NCI-H345 treated with DMSO at 0.1 percent for 48 hours (cell line): Measurements from ENCODE around the gene ZNF385D.
"Not testable (repeated sequence)": the region's sequence is repeated elsewhere in the genome, so short reads cannot be mapped to it uniquely, and the experiment has no call there.

ENCODE experiments used
- DNase-seq: peaks from one replicate; lab custom pipeline; 2025; ENCODE audit not compliant: unreplicated experiment; lab: John Stamatoyannopoulos, UW

ZNF385D gene

GRCh38 chr3:21524133-21524532, 226.9 kb downstream of the ZNF385D start:
- no peak for DNase-seq

DNA sequence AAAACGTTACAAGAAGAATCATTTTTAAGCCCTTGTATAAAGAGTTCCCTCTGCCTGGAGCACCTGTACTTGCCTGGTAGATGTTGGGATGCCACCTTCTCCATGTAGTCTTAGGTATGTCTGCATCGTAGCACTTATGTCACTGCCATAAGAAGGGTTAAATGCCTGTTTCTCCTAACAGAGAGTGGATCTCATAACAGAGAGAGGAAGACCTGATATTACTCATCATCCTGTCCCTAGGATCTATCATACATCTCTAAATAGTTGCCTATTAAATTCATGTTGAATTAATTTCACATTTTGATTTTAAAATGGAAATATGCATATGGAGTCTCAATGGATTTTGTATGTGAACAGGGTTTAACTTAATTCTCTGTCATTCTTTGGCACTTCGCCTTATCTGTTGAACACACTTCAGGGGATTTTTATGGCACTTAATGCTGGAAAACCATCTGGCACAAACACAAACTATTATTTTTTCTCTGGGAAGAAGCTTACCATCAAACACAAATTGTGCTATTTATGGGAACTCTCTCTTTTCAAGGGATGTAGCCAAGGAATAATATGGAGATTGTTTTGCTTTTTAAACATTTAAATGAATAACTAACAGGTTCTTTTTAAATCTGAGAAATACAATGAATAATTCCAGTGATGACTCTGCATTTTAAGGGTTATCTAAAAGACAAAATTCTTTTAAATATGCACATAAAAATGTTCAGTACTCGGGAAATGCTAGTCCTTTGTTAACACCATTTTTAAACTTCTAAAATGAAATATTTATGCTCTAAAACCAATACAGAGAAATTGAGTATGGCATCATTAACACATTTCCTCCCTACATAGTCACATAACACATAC, 230.7 kb downstream of the ZNF385D start:
- no peak for DNase-seq

DNA sequence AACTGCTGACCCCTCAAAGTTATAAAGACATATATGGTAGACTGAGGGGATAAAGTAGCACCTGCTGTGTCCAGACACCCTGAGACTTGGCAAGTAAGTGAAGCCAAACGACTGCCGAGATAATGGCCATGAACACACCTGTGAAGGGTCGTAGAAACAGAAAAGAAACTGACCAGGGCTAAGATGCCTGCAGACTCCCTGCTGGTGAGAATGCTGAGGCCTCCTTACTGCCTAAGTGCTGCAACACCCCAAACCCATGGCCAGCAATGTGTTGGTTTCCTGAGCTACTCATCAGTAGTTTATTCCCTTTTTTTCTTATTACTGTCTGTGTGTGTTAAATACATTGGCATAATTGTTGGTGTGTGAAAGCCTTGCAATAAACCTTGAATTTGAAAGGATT, 233.8 kb downstream of the ZNF385D start:
- DNase-seq = no peak

DNA sequence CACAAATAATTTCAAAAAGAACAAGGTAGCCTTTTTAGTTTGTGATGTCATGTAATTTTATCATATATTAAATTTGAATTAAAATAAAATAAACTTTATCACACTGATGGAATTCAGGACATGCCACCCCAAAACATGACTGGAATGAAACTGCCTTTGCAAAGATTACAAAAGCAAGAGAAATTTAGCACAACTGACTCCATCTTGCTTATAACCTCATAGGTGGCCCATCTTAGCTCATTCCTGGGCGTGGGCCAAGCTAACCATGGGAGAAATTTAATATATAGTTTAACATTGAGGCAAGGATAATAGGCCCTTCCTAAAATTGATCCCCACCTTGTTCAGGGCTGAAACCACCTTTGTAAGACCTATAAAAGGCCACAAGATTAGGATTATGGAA, 235.6 kb downstream of the ZNF385D start:
- DNase-seq = no peak

GRCh38 chr3:21509731-21510470, 241.1 kb downstream of the ZNF385D start:
- no peak for DNase-seq

DNA sequence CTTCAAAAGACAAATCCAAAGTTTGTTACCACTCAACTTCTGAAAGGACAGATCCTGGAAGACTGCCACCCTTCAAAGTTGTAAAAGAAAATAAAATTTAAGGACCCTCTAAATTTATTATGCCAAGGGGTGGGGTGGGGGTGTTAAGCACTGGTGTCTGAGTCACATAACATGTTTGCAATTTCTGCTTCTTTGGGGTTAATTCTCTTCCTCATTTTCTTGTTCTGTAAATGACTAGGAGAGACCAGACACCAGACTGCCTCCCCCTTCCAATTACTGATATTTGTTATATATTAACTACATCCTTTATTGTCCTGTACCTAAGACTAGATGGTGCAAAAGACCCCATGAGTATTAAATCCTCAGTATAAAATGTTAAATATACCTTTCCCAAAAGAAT, 242.8 kb downstream of the ZNF385D start:
- no peak for DNase-seq

GRCh38 chr3:21505711-21506460, 245.1 kb downstream of the ZNF385D start:
- no peak for DNase-seq

GRCh38 chr3:21502656-21503055, 248.4 kb downstream of the ZNF385D start:
- DNase-seq = no peak

- no peak for DNase-seq
Measured at GRCh38 chr3:21500834-21501233, 250.2 kb downstream of the ZNF385D start.

- DNase-seq = not testable (repeated sequence)
Measured at GRCh38 chr3:21490671-21491070, 260.3 kb downstream of the ZNF385D start.

DNA sequence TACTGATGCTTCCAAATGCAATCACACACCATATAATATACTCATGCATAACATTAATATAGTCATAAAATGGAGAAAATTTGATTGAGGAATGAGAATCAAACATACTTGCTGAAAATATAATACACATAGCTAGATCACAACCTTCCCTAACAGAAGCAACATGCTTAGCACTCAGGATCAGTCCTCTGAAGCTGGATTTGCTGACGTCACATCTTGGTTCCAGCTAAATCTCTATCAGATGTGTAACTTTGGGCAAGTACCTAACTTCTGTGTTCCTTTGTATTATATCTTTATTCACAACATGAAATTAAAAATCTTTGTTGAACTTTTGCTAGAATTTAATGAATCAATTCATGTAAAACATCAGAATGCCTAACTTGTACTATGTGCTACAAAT, 263.5 kb downstream of the ZNF385D start:
- DNase-seq = no peak

DNA sequence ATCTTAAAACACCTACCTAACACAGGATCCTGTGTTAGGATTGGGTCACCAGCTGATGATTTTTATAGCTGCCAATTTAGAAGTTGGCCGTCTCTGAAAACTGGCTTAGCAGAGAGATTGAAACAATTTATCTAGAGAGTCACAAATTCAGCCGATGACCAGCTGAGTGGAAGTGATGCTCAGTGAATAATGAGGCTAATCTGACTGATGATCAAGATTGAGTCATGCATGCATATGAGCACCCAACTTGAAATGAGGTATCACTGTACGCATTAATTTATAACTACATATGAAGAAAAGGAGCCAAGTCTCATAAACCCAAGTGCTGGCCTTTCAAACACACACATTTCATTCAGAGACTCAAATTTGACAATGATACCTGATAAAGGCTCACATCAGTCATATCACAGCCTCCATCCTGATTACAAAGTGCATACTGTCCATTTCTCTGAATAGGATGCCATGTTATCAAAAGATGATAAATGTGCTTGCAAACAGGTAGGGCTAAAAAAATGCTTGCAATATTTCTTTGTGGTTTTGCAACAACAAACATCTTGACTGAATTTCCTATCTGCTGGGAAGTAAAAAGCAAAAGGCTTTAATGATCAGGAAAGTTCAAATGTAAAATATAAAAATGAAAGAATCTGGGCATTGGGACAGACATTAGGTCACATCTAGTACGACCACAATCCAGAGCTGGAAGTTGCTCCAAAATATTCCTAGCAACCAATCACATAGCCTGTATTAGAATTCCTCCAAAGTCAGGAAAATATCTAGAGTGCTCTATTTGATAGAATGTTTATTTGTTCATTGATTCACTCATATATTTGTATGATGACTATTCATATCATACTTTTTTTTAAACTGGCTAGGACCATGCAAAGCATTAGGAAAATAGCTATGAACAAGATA, 264.7 kb downstream of the ZNF385D start:
- DNase-seq = not testable (repeated sequence)

DNA sequence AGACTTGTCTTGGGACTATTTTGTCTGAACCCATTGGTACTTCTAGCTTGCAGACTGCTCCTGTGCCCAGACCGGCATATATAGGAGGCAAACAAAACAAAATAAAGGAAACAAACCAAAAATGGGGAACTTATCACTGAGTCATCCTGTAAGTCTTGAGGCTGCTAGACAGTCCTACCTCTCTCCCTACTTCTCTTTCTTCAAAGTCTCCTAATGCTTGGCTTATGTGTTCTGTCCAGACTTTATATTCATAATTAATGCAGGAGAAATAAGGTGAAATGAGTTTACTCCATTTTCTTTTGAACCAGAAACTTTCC, 266.2 kb downstream of the ZNF385D start:
- no peak for DNase-seq

GRCh38 chr3:21484057-21484827, 266.8 kb downstream of the ZNF385D start:
- no peak for DNase-seq

DNA sequence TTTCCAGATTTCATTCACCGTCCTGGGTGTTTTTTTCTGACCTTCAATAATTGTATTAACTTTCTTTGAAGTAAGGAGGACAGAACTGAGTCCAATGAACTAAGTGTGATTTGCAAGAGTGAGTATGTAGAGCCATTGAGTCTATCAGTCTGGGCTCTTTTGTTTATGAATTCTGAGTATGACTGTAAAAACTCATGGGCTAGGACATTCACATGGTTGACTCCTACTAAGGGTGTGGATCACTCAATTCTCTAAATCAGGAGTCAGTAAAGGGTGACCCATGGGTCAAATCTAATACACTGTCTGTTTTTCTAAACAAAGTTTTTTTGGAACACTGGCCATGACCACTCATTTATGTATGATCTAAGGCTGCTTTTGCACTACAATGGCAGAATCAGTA, 269.0 kb downstream of the ZNF385D start:
- no peak for DNase-seq

- no peak for DNase-seq
Measured at GRCh38 chr3:21477541-21478288, 273.3 kb downstream of the ZNF385D start.

- DNase-seq = no peak
Measured at GRCh38 chr3:21466476-21466875, 284.5 kb downstream of the ZNF385D start.

DNA sequence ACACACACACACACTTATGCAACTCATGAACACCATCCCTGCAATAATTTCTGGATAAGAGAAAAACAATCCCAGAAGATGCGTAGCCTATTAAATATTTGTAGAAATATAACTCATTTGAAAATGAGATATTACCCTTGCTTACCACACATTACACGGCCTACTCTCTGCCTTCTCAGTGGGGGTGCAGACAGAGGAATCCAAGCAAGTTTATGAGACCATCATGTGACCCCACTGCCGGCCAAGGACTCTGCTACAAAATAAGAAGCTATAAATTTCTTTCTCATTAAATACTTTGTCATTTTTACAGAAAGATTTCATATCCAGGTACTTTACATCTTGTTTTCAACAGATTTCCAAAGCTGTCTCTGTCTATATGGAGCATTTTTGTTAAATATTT, 286.3 kb downstream of the ZNF385D start:
- no peak for DNase-seq

DNA sequence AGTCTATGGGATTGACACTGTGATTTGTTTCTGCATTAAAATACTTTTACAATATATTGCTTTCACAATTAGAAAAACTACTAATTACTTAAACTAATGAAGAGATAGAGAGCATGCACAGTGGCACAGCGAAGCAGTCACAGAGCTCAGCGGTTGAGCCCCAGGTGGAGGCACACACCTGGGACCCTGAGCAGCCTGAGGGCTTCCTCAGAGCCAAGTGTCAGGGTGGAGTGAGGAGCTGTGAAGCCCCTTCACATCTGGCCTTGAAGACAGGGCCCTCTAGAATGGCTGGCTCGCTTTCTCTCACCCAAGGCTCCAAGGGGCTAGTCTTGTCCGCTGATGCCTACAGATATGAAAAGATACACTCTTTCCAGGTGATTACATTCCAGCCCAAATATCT, 287.7 kb downstream of the ZNF385D start:
- DNase-seq = no peak
